Measurements from ENCODE around the gene SLC9A1.

DNA sequence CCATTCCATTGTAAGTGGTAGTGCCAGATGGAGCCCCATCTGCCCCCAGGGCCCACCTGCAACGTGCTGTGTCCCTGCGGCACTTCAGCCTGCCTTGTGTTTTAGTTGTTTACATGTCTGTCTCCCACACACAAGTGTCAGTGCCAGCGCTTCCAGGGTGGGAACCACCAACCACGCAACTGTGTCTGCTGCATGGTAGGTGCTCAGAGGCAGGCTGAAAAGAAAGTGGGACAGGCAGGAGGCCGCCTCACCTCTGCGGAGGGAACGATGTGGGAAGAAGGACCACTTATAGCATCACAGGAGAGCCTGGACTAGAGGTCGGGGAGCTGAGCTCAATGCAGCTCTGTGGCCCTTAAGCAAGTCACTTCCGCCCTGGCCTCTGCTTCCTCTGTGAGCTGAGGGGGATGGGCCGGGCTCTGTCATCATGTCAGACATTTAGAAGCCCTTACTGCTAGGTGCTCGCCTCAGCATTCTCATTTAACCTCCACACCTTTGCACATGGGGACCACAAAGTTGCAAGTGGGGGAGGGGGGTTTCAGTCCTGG, 17.9 kb downstream of the SLC9A1 start:
- TF ChIP-seq, protein P1, sequence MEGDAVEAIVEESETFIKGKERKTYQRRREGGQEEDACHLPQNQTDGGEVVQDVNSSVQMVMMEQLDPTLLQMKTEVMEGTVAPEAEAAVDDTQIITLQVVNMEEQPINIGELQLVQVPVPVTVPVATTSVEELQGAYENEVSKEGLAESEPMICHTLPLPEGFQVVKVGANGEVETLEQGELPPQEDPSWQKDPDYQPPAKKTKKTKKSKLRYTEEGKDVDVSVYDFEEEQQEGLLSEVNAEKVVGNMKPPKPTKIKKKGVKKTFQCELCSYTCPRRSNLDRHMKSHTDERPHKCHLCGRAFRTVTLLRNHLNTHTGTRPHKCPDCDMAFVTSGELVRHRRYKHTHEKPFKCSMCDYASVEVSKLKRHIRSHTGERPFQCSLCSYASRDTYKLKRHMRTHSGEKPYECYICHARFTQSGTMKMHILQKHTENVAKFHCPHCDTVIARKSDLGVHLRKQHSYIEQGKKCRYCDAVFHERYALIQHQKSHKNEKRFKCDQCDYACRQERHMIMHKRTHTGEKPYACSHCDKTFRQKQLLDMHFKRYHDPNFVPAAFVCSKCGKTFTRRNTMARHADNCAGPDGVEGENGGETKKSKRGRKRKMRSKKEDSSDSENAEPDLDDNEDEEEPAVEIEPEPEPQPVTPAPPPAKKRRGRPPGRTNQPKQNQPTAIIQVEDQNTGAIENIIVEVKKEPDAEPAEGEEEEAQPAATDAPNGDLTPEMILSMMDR (IDR thresholded peaks at IDR 0.05), result no peak
- TF ChIP-seq POLR2AphosphoS5 (IDR thresholded peaks at IDR 0.05) (no peak), POLR2A (IDR thresholded peaks at IDR 0.05) (no peak)
